Esophagus squamous epithelium (tissue), 4 donors: ENCODE results near the gene IFNK.

ENCODE experiments used
- CTCF ChIP-seq, 6 experiments: fragments of 450-650 bp in 4 of 6; fragments of 200-600 bp in 2 of 6; sonication (generic) in 2 of 6; IDR thresholded peaks; one replicate each; pipeline ENCODE4 v1.5.1; 2016 to 2019; ENCODE audit warnings: antibody characterized with exemption in 6 of 6, mild to moderate bottlenecking in 4 of 6, moderate library complexity in 4 of 6
- POLR2A ChIP-seq, 4 donors: fragments of 450-650 bp; IDR thresholded peaks; one replicate each; pipeline ENCODE4 v1.6.1; 2017; ENCODE audit warnings: antibody characterized with exemption in 4 of 4, mild to moderate bottlenecking in 4 of 4, moderate library complexity in 3 of 4

- no peak for TF ChIP-seq CTCF (IDR thresholded peaks at IDR 0.05)
- TF ChIP-seq POLR2A (IDR thresholded peaks at IDR 0.05), result no peak
Observed at GRCh38 chr9:27572061-27572460, 48.0 kb downstream of the IFNK start.
